ENCODE measurements around the gene EGFL8.
"Not testable (repeated sequence)": the region's sequence is repeated elsewhere in the genome, so short reads cannot be mapped to it uniquely, and the experiment has no call there.

EGFL8 gene

GRCh38 chr6:32198345-32198696 is 33.9 kb downstream of the EGFL8 start:
- DNase-seq = no peak

- no peak for DNase-seq
Observed at GRCh38 chr6:32198866-32199265, 34.5 kb downstream of the EGFL8 start.

GRCh38 chr6:32200711-32201475 is 36.5 kb downstream of the EGFL8 start:
- DNase-seq = no peak

- no peak for DNase-seq
Observed at GRCh38 chr6:32202186-32202585, 37.8 kb downstream of the EGFL8 start.

- no peak for DNase-seq
Observed at GRCh38 chr6:32203426-32204267, 39.3 kb downstream of the EGFL8 start.

GRCh38 chr6:32204268-32204715 is 39.9 kb downstream of the EGFL8 start:
- DNase-seq = no peak

GRCh38 chr6:32208996-32209395 is 44.6 kb downstream of the EGFL8 start:
- DNase-seq = no peak

- no peak for DNase-seq
Observed at GRCh38 chr6:32210191-32210601, 45.8 kb downstream of the EGFL8 start.

GRCh38 chr6:32211432-32211831 is 47.0 kb downstream of the EGFL8 start:
- DNase-seq = not testable (repeated sequence)

GRCh38 chr6:32212076-32212760 is 47.8 kb downstream of the EGFL8 start:
- DNase-seq = no peak

GRCh38 chr6:32213649-32214048 is 49.3 kb downstream of the EGFL8 start:
- no peak for DNase-seq

- DNase-seq = no peak
Observed at GRCh38 chr6:32214126-32214525, 49.7 kb downstream of the EGFL8 start.

GRCh38 chr6:32215617-32216016 is 51.2 kb downstream of the EGFL8 start:
- no peak for DNase-seq

GRCh38 chr6:32216285-32216684 is 51.9 kb downstream of the EGFL8 start:
- no peak for DNase-seq

GRCh38 chr6:32216998-32217397 is 52.6 kb downstream of the EGFL8 start:
- no peak for DNase-seq

Measured in NCI-H1436 treated with DMSO at 0.1 percent for 48 hours (cell line).